Endodermal cell (in vitro differentiated cells): ENCODE results near the gene GLRB. TPM values are rescaled to one million over a fixed set of nuclear protein-coding genes. Genes with fewer than 3 reads are reported as not detected.

Experiments
- DNase-seq: peaks from one replicate; pipeline ENCODE4 v3.0.0-alpha.2; 2017
- H3K27ac ChIP-seq: 2 replicates; pipeline ENCODE4 v1.5.1; 2013; ENCODE audit warnings: mild to moderate bottlenecking, low read depth, low read length, moderate library complexity
- H3K27me3 ChIP-seq: 2 replicates; pipeline ENCODE4 v1.6.1; 2013; ENCODE audit warnings: mild to moderate bottlenecking, low read length, moderate library complexity; ENCODE audit not compliant: insufficient read depth, control insufficient read depth, poor library complexity, severe bottlenecking
- H3K36me3 ChIP-seq: 2 replicates; pipeline ENCODE4 v1.7.0; 2013; ENCODE audit warnings: mild to moderate bottlenecking, low read length, moderate library complexity; ENCODE audit not compliant: control insufficient read depth, insufficient read depth
- H3K4me1 ChIP-seq: one replicate; pipeline ENCODE4 v1.7.0; 2013; ENCODE audit warnings: low read length; ENCODE audit not compliant: control insufficient read depth, insufficient read depth
- H3K4me3 ChIP-seq: 2 replicates; pipeline ENCODE4 v1.5.1; 2013; ENCODE audit warnings: mild to moderate bottlenecking, low read length, moderate library complexity
- H3K9ac ChIP-seq: 2 replicates; pipeline ENCODE4 v1.6.1; 2013; ENCODE audit warnings: mild to moderate bottlenecking, low read length, moderate library complexity; ENCODE audit not compliant: poor library complexity, severe bottlenecking; ENCODE audit errors: extremely low read depth
- H3K9me3 ChIP-seq: 2 replicates; pipeline ENCODE4 v1.6.1; 2013; ENCODE audit warnings: mild to moderate bottlenecking, low read length, moderate library complexity; ENCODE audit not compliant: control insufficient read depth
- H3K27ac Mint-ChIP-seq: 2 replicates; pipeline ENCODE4 v1.8.0; 2020; ENCODE audit warnings: mixed read lengths
- H3K27me3 Mint-ChIP-seq: 2 replicates; pipeline ENCODE4 v1.8.0; 2021; ENCODE audit warnings: mild to moderate bottlenecking, mixed read lengths; ENCODE audit not compliant: insufficient read depth
- H3K36me3 Mint-ChIP-seq: 2 replicates; pipeline ENCODE4 v1.8.0; 2020; ENCODE audit warnings: low read depth, mixed read lengths
- H3K4me1 Mint-ChIP-seq: 2 replicates; pipeline ENCODE4 v1.8.0; 2020; ENCODE audit warnings: mixed read lengths
- H3K4me3 Mint-ChIP-seq: 2 replicates; pipeline ENCODE4 v1.8.0; 2020; ENCODE audit warnings: mild to moderate bottlenecking, moderate library complexity, mixed read lengths
- H3K9me3 Mint-ChIP-seq: 2 replicates; pipeline ENCODE4 v1.8.0; 2020; ENCODE audit warnings: mild to moderate bottlenecking, mixed read lengths
- WGBS, 2 experiments: methylation state at CpG; one replicate each; pipeline versions ENCODE4 v1.1.5 to v1.1.7; 2013; ENCODE audit warnings: missing lambda C conversion rate in 2 of 2, mixed read lengths in 1 of 2; ENCODE audit not compliant: insufficient coverage in 1 of 2, insufficient read length in 1 of 2; 5-methylcytosine and 5-hydroxymethylcytosine counted together
- total RNA-seq, 2 donors: library from RNA; stranded (reverse); fragmentation: NEBNext Ultra II Directional in 1 of 2; extraction: Animal tissue kit (Norgen Biotek cat#: 25700) in 1 of 2; gene quantifications; 2 replicates in 1 of 2; 3 replicates in 1 of 2; pipeline ENCODE4 v1.2.1, GENCODE V29; 2021
- TF ChIP-seq, protein P1 (sequence below): fragments of 200-600 bp; sonication (generic); conservative IDR thresholded peaks from 2 replicates; pipeline ENCODE4 v1.5.0; 2021; ENCODE audit warnings: antibody characterized with exemption, mild to moderate bottlenecking

The GLRB gene
- total RNA-seq, 2 donors from 2014 or later: 1.1 to 1.6 TPM

- H3K9ac ChIP-seq: no peak overlapping the region
- Mint-ChIP-seq H3K27me3 (peaks cover 29% of the 10 kb centered on the region), H3K27ac (no peak overlapping the region), H3K4me3 (no peak overlapping the region), H3K36me3 (no peaks in the 10 kb centered on the region), H3K9me3 (no peaks in the 10 kb centered on the region), H3K4me1 (peaks cover 10% of the 10 kb centered on the region)
- DNase-seq: no peak
- peaks cover 30% of the 10 kb centered on the region for H3K27me3 ChIP-seq
- H3K4me1 ChIP-seq: no peaks in the 10 kb centered on the region
- H3K27ac ChIP-seq: no peak overlapping the region
- no peaks in the 10 kb centered on the region for H3K9me3 ChIP-seq
- no peak overlapping the region for H3K4me3 ChIP-seq
- H3K36me3 ChIP-seq: no peaks in the 10 kb centered on the region
- TF ChIP-seq, protein P1, sequence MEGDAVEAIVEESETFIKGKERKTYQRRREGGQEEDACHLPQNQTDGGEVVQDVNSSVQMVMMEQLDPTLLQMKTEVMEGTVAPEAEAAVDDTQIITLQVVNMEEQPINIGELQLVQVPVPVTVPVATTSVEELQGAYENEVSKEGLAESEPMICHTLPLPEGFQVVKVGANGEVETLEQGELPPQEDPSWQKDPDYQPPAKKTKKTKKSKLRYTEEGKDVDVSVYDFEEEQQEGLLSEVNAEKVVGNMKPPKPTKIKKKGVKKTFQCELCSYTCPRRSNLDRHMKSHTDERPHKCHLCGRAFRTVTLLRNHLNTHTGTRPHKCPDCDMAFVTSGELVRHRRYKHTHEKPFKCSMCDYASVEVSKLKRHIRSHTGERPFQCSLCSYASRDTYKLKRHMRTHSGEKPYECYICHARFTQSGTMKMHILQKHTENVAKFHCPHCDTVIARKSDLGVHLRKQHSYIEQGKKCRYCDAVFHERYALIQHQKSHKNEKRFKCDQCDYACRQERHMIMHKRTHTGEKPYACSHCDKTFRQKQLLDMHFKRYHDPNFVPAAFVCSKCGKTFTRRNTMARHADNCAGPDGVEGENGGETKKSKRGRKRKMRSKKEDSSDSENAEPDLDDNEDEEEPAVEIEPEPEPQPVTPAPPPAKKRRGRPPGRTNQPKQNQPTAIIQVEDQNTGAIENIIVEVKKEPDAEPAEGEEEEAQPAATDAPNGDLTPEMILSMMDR: no peak
These were observed 3.9 kb upstream of the GLRB start for GRCh38 chr4:157072002-157072401.

DNA sequence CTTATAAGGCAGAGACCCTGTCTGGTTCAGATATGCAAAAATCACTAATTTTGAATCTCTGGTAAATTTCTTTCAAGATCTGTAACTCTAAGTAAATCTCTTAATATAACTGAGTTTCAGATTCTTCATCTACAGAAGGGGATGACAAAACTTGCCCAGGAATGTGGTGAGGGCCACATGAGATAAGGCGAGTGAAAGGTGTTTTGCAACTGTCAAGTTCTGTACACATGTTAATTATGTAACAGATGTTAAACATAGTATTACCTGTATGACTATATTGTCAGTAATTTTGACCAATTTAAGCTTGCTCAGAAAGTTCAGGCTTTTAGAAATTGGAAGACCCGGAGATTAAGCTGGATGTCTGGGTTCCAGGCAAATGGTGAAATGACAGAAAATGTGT lies 549 bp upstream of the GLRB start:
- H3K9me3 ChIP-seq: no peaks in the 10 kb centered on the region
- Mint-ChIP-seq H3K27me3 (peaks cover 40% of the 10 kb centered on the region), H3K36me3 (no peaks in the 10 kb centered on the region), H3K4me3 (peak overlapping the region; percentile 66), H3K9me3 (no peaks in the 10 kb centered on the region), H3K4me1 (peaks cover 10% of the 10 kb centered on the region), H3K27ac (no peak overlapping the region)
- no peak overlapping the region for H3K27ac ChIP-seq
- WGBS, 2 experiments: 94 to 100% methylated on average over 1 to 2 of the region's 2 CpGs
- TF ChIP-seq, protein P1: no peak
- H3K27me3 ChIP-seq: peaks cover 46% of the 10 kb centered on the region
- DNase-seq: no peak
- H3K9ac ChIP-seq: no peak overlapping the region
- H3K4me1 ChIP-seq: no peaks in the 10 kb centered on the region
- H3K36me3 ChIP-seq: no peaks in the 10 kb centered on the region
- H3K4me3 ChIP-seq: peak overlapping the region; percentile 87

- Histone ChIP-seq H3K9me3 (no peaks in the 10 kb centered on the region), H3K27ac (no peak overlapping the region), H3K9ac (no peak overlapping the region), H3K27me3 (peaks cover 46% of the 10 kb centered on the region), H3K36me3 (no peaks in the 10 kb centered on the region), H3K4me3 (peak overlapping the region; percentile 87), H3K4me1 (no peaks in the 10 kb centered on the region)
- no peaks in the 10 kb centered on the region for H3K36me3 Mint-ChIP-seq
- peaks cover 40% of the 10 kb centered on the region for H3K27me3 Mint-ChIP-seq
- H3K9me3 Mint-ChIP-seq: no peaks in the 10 kb centered on the region
- peak overlapping the region; percentile 66 for H3K4me3 Mint-ChIP-seq
- TF ChIP-seq, protein P1: no peak
- peak; percentile 66 for DNase-seq
- 0 to 3% methylated on average over 2 to 8 of the region's 8 CpGs for WGBS, 2 experiments
- no peak overlapping the region for H3K27ac Mint-ChIP-seq
- peaks cover 10% of the 10 kb centered on the region for H3K4me1 Mint-ChIP-seq
These were observed 613 bp downstream of the GLRB start for GRCh38 chr4:157076578-157076947.
